UCSD-AML1 (cell line): Measurements from ENCODE around the gene FANCC.
"Not testable (repeated sequence)": the region's sequence is repeated elsewhere in the genome, so short reads cannot be mapped to it uniquely, and the experiment has no call there.

Experiments
- DNase-seq: peaks from one replicate; lab custom pipeline; 2025; ENCODE audit not compliant: unreplicated experiment; lab: John Stamatoyannopoulos, UW

FANCC gene

DNA sequence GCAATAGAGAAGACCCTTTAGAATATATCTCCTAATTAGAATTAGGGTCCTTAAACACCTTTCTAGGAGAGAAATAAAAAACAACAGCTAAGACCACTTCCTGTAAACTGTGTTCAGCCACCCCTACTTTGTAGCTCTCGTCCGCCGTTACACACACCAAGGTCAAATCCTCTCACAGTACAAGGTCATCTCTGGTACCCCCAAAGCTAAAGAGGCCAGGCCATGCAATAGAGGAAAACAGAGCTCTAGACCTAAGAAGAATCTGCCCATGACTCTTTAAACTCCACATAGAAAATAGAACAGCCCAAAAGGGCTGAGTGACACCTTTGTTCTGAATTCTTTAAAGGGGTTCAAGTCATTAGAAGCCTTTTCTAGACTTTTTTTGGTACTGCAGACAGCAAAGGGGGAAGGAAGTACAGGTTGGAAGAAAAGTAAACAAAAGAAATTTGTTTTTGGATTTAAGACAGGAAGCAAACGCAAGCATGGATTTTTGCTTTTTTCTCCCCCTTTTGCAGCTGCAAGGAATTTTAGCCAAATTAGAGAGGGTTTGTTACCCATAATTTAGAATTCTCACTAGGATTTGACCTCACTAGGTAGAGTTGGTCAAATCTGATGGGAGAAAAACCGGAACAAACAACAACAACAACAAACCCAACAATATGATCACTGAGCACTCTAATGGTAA is 13.4 kb upstream of the FANCC start:
- DNase-seq, result no peak

DNA sequence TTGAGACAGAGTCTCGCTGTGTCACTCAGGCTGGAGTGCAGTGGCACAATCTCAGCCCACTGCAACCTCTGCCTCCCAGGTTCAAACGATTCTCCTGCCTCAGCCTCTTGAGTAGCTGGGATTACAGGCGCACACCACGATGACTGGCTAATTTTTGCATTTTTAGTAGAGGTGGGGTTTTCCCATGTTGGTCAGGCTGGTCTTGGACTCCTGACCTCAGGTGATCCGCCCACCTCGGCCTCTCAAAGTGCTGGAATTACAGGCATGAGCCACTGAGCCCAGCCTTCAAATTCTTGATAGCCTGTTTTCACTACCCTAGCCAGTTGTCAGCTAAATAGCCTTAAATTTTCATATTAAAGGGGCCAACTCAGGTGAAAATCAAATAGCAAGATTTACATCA is 11.6 kb upstream of the FANCC start:
- DNase-seq, result not testable (repeated sequence)

GRCh38 chr9:95327239-95327865 is 9.8 kb upstream of the FANCC start:
- DNase-seq, result no peak

DNA sequence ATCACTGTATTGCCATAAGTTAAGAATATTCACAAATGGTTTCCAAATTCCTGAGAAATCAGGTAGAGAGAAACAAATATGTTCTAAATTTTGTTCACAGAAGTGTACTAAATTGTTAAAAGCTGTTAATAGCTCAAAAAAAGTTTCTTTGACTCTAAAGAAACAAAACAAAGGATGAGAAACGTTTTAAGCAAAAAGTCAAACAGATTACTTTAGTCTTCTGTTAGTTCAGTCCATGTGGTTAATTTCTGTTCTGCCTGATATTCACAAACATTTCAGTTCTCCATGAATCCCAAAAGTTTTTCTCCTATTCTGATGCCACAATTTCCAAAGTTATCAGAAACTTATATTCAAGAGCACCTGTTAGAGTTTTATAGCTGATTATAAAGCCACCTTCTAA is 7.7 kb upstream of the FANCC start:
- no peak for DNase-seq

- DNase-seq, result no peak
Observed at GRCh38 chr9:95317893-95318211, 343 bp upstream of the FANCC start.

DNA sequence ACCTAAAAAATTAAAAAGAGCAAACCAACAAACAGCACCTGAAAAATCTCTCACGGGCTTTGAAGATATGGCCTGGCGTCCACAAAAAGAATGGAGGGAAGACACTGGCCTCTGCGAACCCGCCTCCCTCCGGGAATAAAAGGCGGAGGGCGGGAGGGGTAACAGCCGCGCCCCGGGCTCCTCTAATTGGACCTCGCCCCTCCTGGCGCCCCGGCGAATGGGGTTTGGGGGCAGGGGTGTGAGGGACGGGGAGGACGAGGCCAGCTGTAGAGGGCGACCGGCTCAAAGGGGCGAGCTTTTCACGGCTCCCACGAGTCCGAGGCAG is 753 bp downstream of the FANCC start:
- DNase-seq, result peak; percentile 79

DNA sequence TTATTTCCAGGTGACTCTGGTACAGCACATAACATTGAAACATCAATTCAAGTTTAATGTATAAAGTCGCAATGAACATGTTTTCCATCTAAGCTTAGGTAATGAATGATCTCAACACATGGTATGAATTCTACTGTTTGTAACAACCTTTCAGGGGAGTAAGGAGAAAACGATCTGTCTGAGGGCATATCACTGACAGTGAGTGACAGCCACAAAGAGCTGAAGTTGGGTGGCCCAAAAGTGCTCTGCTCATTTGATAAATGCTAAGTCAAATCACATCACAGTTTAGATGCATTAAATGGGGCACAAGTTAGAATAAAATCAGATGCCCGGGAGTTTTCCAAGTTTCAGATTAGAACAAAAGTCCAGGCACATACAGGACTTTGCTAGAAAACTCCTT is 1.2 kb downstream of the FANCC start:
- DNase-seq, result no peak

DNA sequence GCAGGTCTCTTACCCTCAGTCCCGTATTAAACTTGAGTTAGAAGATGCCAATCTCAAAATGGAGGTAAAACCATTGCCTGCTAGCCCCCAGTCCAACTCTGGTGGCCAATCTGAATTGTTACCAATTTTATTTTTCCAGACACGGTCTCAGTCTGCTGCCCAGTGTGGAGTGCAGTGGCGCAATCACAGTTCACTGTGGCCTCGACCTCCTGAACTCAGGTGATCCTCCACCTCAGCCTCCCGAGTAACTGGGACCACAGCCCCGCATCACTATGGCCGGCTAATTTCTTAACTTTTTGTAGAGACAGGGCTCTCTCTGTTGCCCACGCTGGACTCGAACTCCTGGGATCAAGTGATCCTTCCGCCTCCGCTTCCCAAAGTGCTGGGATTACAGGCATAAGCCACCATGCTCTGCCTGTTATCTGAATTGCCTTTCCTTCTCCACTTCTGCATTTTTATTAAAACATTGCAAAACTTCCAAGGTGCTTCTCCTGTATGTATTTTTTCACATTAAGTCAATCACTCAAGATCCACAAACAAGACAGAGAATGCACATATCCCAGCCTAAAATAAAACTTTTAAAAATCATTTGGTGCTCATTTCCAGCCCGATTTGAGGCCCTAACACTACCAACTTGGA is 2.3 kb downstream of the FANCC start:
- DNase-seq, result no peak

GRCh38 chr9:95313010-95313498 is 4.5 kb downstream of the FANCC start:
- DNase-seq, result no peak

DNA sequence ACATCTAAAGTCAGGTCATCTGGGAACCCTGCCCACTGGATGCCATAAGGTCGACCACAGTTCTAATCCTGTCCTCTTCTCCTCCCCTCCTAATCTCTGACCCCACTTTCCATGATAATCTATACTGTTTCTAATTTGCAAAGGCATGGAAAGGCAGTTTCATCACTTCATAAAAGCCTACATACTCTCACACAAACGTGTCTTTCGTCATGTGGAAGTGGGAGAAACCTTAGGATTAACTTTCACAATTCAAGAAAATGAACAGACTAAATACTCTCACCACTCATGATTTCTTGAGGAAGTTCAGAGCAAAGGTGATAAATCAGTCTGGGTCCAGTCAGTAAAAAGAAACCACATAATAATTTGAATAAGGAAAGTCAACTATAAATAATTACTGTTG is 5.5 kb downstream of the FANCC start:
- no peak for DNase-seq

- DNase-seq, result no peak
Observed at GRCh38 chr9:95307538-95307937, 10.0 kb downstream of the FANCC start.

- no peak for DNase-seq
Observed at GRCh38 chr9:95306819-95307218, 10.7 kb downstream of the FANCC start.

DNA sequence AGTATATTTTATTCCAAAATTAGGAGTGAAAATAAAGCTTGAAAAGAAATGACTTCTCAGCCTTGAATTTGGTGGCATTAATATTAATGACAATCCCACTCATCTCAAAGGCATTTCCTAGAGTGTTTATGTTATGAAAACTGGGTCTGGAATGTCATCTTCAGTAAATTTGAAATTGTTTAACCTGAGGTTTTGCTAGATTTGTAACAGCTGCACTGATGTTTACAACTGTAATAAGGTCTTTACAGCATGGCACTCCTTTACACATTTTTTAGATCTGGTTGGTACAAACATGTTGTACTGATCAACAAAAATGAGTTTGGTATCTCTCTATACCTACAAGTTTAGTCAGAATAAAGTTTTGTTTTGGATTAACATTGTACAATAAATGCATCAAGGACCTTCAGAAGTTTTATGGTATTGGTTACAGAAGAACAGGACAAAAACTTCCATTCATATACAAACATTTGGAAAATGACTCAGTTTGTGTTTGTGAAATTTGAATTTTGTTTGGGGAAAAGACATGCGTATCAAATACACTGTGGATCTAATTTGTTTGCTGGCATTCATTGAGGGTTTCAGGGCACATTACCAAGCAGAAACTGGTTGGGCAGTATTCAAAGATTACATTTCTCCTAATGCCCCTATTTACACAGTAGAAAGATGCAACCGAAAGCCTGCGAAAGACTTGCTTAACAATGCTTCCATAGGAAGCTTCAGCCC is 11.6 kb downstream of the FANCC start:
- DNase-seq, result no peak

DNA sequence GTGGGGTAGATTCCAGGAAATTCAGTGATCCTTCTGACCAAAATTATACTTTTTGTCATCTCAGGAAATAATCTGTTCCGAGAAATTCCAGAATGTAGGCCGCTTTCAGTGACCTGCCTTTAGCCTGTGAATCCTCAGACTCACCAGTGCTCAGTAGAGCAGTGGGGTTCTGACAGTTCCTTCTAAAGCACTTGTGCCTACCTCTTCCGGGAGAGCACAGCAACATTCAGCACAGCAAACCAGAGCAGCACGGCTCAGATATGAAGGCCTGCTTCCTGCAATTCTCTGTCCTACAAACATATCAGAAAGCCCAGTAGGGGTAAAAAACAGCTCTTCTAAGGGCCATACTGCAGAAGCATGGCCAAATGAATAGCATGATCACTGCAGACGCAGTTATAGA is 15.0 kb downstream of the FANCC start:
- DNase-seq, result peak; percentile 17

- no peak for DNase-seq
Observed at GRCh38 chr9:95297760-95298159, 19.7 kb downstream of the FANCC start.

DNA sequence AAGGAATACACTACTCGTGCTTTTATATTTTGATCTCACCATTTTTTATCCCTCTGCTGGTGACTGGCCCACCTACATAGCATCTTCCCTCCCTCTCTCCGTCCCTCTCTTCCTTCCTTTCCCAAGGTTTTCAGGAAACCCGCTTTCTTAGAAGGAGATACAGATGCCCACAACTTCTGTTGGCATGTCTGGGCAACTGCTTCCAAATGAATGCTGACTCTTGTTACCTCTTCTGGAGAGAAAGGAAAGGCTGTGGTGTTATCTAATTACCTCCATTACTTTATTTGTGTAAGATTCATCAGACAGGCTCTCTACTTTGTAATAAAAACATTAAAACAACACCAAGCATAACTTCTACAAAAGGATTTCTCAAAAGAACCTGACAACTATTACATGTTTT is 20.2 kb downstream of the FANCC start:
- DNase-seq, result no peak

- DNase-seq, result no peak
Observed at GRCh38 chr9:95296761-95297160, 20.7 kb downstream of the FANCC start.

DNA sequence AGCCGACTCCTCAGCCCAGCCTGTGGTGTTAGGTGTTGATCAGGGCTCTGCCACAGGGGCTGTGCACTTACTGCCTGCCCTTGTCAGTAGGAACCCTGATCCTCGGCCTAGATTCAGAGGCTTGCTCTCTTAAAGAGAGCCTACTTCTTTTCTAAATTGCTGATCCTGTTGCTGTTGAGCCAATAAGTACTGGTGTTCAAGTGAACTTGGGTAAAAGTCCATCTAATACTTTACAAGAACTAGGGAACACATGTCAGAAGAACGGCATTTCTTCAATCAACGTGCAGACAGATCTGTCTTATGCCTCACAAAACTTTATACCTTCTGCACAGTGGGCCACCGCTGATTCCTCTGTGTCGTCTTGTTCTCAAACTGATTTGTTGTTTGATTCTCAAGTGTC is 24.2 kb downstream of the FANCC start:
- not testable (repeated sequence) for DNase-seq

- no peak for DNase-seq
Observed at GRCh38 chr9:95292226-95292625, 25.3 kb downstream of the FANCC start.

DNA sequence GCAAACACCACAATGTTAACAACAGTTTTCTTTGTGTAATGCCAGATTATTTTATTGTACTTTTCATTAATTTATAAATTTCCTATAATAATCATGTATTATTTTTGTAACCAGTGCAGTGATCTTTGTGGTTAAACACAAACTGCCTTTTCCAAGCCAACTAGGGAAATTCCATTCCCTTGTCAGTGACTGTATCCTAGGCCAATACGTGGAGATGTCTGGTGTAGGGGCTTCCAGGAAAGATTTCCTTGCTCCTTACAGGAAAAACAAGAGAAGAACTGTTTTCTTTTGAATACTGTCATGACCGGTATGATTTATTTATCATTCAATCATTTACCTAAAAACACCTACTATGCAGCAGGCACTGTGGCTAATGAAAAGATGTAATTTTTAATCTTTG is 31.4 kb downstream of the FANCC start:
- DNase-seq, result no peak

- DNase-seq, result no peak
Observed at GRCh38 chr9:95285307-95285706, 32.2 kb downstream of the FANCC start.
